Measurements from ENCODE around the gene STRBP.

Gene STRBP

DNA sequence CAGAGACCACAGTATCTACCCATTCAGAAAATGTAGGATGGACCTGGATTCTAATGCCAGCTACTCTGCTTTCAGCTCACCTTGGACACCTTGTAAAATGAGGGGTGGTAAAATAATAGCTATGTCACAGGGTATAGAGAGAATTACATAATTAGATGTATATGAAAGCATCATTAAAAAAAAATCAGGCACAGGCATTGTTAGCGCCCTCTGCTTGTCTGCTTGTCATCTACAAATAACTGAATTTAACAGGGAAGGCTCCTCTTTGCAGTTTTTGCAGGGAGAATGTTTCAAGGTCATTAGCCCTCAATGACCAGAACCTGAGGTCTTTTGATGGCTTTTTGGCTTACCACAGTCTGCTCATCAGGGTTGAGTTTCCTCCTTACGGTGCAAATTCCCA is 176.9 kb downstream of the STRBP start:
- DNase-seq, result no peak

DNA sequence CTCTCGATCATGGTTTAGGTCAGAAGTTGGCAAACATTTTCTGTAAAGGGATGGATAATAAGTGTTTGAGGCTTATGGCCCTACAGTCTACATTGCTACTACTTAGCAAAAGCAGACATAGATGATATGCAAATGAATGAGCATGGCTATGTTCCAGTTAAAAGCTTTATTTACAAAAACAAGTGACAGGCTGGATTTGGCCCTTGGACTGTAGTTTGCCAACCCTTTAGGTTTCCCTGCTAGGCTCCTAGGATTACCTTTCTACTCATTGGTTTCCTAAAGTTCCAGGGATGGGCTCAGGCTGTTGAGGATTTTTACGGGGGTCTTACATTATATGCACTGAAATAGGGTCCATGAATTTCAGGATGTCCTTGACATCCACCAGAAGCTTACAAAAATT is 177.4 kb downstream of the STRBP start:
- DNase-seq, result no peak

DNA sequence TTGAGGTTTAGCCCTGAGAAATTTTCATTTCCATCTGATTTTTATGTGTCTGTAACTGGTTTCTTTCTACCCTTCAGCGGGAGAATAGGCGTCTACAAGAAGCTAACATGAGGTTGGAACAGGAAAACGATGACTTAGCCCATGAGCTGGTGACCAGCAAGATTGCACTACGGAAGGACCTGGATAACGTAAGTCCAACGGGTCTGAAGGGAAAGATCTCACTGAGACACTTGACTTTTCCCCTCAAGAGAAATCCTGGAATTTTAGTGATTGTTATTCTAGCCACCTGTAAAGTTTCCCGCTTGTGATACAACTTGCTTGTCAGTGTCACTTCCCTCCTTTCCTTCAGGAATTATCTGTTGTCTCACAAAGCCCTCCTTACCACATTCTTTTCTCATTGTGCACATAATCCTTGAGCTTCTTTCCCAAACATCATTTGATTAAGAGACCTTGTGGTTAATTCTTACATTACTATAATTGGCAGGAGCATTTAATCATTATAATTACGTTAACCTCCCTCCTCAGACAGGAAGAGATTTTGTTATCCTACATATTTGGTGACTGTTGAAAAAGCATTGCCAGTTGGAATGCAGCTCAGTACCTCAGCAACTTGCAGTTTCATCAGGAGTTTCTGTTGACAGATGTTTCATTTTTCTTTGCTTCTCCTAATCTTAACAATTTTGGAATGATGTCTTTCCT is 178.0 kb downstream of the STRBP start:
- no peak for DNase-seq

DNA sequence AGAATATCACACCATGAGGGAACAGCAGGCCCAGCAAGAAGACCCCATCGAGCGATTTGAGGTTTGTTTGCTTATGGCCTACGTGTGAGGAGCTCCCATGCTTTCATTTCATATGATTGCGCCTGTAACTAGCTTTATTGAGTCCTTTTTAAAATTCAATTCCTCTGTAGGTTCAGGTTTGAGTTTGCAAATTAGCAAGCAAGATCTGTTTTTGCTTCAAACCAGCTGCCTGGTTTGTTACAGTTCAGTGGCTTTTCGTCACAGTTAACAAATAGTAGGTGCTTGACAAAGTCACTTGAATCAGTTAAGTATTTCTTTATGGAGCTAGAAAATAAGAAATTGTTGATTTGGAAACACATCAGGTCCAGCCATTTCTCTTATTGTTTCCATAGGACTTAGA is 178.6 kb downstream of the STRBP start:
- DNase-seq, result no peak

DNA sequence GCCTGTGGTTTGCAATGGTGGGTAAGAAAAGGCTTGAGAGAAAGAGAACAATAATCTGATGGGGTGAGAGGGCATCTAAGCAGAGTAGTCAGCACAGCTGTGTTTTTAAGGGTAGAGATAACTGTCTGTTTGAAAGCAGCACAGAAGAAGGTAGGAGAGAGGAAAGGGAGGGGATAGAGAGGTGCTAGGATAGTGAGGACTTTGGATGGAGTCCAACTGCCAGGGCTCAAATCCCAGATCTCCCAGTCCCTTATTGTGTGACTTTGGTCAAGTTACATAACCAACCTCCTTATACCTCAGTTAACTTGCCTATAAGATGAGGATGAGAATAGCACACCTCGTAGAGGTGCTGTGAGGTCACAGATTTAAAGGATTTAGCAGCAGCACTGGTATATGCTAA is 179.3 kb downstream of the STRBP start:
- DNase-seq, result no peak

DNA sequence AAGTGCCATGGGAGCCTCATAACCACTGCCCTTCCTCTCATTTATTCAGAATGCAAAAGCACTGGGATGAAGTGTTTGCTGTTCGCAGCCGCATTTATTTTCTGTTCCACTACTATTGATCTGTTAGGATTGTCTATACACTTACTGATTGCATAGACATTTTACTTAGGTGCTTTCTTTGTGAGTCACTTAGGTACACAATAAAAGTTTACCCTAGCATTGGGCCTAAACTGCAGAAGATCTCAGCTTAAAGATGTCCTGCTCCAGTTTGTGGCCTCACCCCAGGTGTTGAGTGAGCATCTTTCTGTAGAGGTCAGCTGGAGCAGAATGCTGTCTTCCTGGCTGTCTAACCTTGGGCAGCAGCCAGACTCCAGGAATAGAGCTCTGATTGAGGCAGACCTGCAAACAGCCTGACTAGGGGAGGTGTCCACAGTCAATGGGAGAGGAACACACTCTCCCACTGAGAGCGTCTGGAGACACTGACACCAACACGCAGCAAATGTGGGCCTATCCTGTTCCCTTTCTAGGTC is 181.0 kb downstream of the STRBP start:
- no peak for DNase-seq

DNA sequence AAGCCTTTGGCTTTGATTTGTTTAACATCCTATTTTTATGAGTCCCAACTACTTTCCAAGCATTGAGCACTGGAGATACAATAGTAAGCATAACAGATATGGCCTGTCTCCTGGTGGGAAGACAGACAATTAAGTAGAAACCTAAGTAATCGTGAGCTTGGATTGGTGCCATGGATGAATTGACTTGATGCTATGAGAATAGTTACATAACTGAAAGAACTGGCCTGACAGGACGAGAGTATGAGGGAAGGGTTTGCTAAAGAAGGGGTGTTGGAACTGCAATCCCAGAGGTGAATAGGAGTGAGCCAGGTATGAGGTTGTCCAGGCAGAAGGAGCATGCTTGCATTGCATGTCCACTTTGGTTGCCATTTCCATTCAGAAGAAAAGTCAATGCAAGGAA is 182.5 kb downstream of the STRBP start:
- DNase-seq, result no peak

DNA sequence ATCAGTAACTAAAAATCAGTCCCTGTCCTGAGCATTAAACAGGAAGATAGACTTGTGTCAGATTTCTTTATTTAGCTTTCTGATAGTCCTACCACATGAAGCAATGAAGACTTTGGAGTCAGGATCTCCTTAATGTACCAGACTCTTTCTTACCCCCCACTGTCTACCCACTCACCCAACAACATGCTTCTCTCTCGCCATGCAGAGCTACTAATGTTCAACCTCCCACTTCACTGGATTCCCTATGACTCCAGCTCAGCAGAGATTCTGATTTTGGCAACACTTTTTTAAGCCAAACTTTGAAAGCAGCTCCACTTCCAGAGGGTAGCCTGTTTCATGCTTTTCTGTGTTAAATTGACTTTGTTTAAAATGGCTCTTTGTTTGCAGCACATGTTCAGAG is 184.1 kb downstream of the STRBP start:
- DNase-seq, result no peak

DNA sequence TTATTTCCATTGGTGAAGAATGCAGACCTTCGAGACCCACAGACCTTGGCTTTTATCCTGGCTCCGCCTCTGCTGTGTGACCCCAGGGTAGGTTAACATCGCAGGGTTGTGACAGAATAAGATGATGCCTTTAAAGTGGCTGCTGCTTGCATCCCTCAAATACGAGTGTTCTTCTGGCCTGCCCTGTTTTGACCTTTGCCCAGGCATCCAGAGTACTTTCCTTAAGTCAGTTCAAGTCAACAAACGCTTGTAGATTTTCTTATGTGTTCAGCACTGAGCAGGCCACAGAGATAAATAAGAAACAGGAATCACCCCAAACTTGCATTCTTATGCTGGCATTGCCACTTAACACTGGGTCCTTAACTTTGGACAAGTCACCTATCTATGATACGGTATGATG is 184.7 kb downstream of the STRBP start:
- DNase-seq, result no peak

DNA sequence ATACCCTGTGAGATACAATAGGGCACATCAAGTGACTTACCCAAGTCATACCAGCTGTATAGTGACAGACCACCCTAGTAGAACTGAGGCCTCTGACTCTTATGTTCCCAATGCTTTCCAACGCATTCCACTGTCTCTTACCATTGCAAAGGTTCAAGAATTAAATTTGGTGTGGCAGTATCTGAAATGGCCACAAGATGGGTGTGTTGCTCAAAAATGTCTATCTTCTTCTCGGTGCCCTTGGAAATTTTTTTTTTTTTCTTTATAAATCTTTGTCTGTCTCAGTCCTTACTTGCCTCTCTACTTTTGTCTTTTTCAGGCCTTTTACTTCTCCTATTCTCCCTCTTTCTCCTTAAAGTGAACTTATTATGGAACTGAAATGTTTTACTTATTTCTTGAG is 186.6 kb downstream of the STRBP start:
- peak in 1 of 2 donors; percentile 31 for DNase-seq

DNA sequence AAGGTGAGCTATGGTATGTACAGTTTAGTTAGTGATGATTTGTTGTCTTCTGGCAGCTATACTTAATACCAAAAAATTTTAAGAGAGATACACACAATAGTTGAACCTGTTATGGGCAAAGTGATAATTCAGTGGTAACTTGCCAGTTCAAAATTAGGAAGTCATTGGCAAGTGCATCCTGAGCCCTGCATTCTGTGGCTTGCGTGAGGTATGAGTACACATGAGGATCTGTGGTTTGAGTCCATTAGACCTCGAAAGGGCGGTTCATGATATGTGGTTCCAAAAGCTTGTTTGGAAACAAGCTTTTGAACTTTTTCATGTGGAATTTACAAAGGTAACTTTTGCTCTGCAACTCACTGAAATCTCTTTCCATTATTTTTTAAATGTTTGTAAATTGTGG is 187.9 kb downstream of the STRBP start:
- DNase-seq, result no peak

DNA sequence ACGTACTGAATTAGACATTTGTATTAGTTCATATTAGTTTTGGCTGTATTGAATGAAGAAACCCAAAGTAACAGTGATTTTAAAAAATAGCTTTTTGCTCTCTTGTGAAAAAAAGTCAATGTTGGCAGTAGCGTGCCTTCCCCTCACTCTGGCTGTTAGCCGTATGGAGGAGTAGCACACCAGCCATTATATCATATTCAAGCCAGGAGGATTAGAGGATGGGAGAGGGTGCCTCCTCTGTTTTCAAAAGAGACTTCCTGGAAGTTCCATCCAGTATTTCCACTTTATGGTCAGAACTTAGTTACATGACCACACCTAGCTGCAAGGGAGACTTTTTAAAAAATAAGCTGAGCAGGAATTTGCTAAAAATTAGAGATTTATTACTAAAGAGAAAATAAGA is 193.8 kb downstream of the STRBP start:
- no peak for DNase-seq

DNA sequence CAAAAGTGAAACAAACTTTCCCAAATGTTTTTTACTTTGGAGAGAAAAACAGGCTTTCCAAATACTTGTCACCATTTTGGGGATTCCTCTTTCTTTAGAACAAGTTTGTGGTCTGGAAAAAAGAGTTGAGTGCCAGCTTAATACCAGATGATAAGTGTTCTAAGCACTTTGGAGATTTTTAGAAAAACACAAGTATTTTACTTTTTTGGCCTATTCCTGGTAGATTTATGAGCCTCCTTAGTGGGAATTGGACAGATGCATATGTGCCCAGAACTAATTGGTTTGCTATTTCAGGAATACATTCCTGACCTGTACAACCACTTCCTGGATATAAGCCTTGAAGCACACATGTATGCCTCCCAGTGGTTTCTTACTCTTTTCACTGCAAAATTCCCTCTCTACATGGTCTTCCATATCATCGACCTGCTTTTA is 194.4 kb downstream of the STRBP start:
- DNase-seq, result no peak

DNA sequence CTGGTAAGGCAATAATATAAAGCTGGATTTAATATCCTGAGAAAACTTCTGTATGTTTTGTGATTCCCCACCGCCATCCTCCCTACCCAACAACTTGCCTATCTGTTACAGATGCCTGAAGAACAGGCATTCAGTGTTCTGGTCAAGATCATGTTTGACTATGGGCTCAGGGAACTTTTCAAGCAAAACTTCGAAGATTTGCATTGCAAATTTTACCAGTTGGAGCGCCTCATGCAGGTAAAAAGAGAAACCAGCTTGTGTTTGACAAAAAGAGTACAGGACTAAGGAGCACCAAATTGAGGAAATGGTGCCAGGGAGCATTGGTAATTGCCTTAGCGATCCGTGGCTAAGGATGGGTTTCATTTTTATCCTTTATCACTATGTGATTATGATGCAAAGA is 194.9 kb downstream of the STRBP start:
- DNase-seq, result no peak

DNA sequence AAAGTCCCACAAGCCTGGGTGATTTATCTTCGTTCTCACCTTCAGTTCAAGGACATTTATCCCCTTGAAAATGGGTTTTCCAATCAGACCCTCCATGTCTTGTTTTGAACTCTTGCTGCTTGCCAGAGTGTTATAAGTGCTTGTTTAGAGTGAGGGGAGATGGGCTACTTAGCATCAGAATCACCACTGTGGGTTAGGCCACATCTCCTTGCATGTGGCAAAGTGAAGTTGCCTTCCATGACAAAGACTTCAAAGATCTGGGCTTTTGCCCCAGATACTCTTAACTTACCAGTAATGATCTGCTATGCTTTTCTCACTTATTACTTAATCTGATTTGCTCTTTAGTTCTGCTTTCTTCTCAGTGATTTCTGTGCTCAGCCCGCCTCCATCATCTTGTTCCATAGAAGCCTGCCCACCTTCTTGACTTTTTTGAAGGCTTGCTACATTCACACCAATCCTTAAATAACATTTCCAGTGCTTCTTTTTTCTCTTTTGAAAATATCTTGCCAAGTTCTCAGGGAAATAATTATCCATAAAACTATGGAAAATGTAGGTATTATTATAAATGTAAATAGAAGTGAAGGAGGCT is 195.9 kb downstream of the STRBP start:
- no peak for DNase-seq
